Activated naive CD4-positive, alpha-beta T cell treated with anti-CD3 and anti-CD28 coated beads, Interleukin-2, amount 10 ng/mL, durations not matched to agents 7 days and 5 days (primary cell): ENCODE data around the gene MTCL3.

Experiments
- CTCF ChIA-PET: fragments of 350-600 bp; sonication (Branson Sonifier 250); formaldehyde crosslinking; loops from one replicate; lab custom pipeline; 2021; ENCODE audit warnings: antibody characterized with exemption; lab: Charles Lee
- DNase-seq: peaks from one replicate; pipeline ENCODE4 v3.0.0-alpha.2; 2020
- H3K27ac Mint-ChIP-seq: one replicate; pipeline ENCODE4 v1.8.0; 2021; ENCODE audit warnings: mild to moderate bottlenecking, moderate library complexity, mixed read lengths
- H3K27me3 Mint-ChIP-seq: one replicate; pipeline ENCODE4 v1.8.0; 2021; ENCODE audit warnings: mild to moderate bottlenecking, mixed read lengths
- H3K36me3 Mint-ChIP-seq: one replicate; pipeline ENCODE4 v1.8.0; 2021; ENCODE audit warnings: mixed read lengths
- H3K4me1 Mint-ChIP-seq: one replicate; pipeline ENCODE4 v1.8.0; 2021; ENCODE audit warnings: mixed read lengths
- H3K4me3 Mint-ChIP-seq: one replicate; pipeline ENCODE4 v1.8.0; 2021; ENCODE audit warnings: mild to moderate bottlenecking, moderate library complexity, mixed read lengths
- H3K9me3 Mint-ChIP-seq: one replicate; pipeline ENCODE4 v1.8.0; 2021; ENCODE audit warnings: mixed read lengths

The MTCL3 gene

GRCh38 chr6:127522714-127523113 lies 3.6 kb upstream of the MTCL3 start:
- CTCF ChIA-PET = no interaction called here
- H3K36me3 Mint-ChIP-seq = peaks cover 3% of the 10 kb centered on the region
- DNase-seq = no peak
- H3K27ac Mint-ChIP-seq = no peak overlapping the region
- peaks cover 18% of the 10 kb centered on the region for H3K4me1 Mint-ChIP-seq
- H3K9me3 Mint-ChIP-seq = no peaks in the 10 kb centered on the region
- H3K27me3 Mint-ChIP-seq = peaks cover 33% of the 10 kb centered on the region
- no peak overlapping the region for H3K4me3 Mint-ChIP-seq

- peak; percentile 43 for DNase-seq
- CTCF ChIA-PET = interaction anchor here (1.3 to 6.7 kb wide), 3 partner anchors 20 to 50 kb away, joined by 3 to 60 read pairs (median 5); no protein-coding TSS in a partner anchor
- H3K36me3 Mint-ChIP-seq = peaks cover 3% of the 10 kb centered on the region
- H3K27ac Mint-ChIP-seq = no peak overlapping the region
- peaks cover 34% of the 10 kb centered on the region for H3K4me1 Mint-ChIP-seq
- no peak overlapping the region for H3K4me3 Mint-ChIP-seq
- H3K9me3 Mint-ChIP-seq = no peaks in the 10 kb centered on the region
- peaks cover 48% of the 10 kb centered on the region for H3K27me3 Mint-ChIP-seq
These were observed 931 bp upstream of the MTCL3 start for GRCh38 chr6:127520066-127520465.

GRCh38 chr6:127519469-127519785 lies 292 bp upstream of the MTCL3 start:
- no peak overlapping the region for H3K27ac Mint-ChIP-seq

GRCh38 chr6:127518191-127518709 lies 885 bp downstream of the MTCL3 start:
- DNase-seq = no peak
- H3K4me3 Mint-ChIP-seq = peak overlapping the region; percentile 63
- no peaks in the 10 kb centered on the region for H3K9me3 Mint-ChIP-seq
- peaks cover 3% of the 10 kb centered on the region for H3K36me3 Mint-ChIP-seq
- CTCF ChIA-PET = interaction anchor here (0.7 to 6.7 kb wide), 7 partner anchors 9 to 98 kb away, joined by 3 to 60 read pairs (median 5); no protein-coding TSS in a partner anchor
- H3K27me3 Mint-ChIP-seq = peaks cover 58% of the 10 kb centered on the region
- H3K4me1 Mint-ChIP-seq = peaks cover 47% of the 10 kb centered on the region
- H3K27ac Mint-ChIP-seq = no peak overlapping the region

More at GRCh38 chr6:127519469-127519785, 292 bp upstream of the MTCL3 start:
- Mint-ChIP-seq H3K4me1 (peaks cover 40% of the 10 kb centered on the region), H3K4me3 (peak overlapping the region; percentile 63), H3K9me3 (no peaks in the 10 kb centered on the region), H3K36me3 (peaks cover 3% of the 10 kb centered on the region), H3K27me3 (peaks cover 51% of the 10 kb centered on the region)
- DNase-seq = no peak
- CTCF ChIA-PET = interaction anchor here (1.3 to 6.7 kb wide), 5 partner anchors 20 to 99 kb away, joined by 3 to 60 read pairs (median 5); no protein-coding TSS in a partner anchor

- DNase-seq = no peak
- CTCF ChIA-PET = interaction anchor here (1.0 to 6.7 kb wide), 10 partner anchors 18 to 330 kb away, joined by 3 to 60 read pairs (median 27); partner anchors contain the start of gene RNF146
- Mint-ChIP-seq H3K9me3 (no peaks in the 10 kb centered on the region), H3K36me3 (peaks cover 3% of the 10 kb centered on the region), H3K27me3 (peaks cover 58% of the 10 kb centered on the region), H3K4me1 (peaks cover 47% of the 10 kb centered on the region), H3K27ac (no peak overlapping the region), H3K4me3 (no peak overlapping the region)
These were observed 1.4 kb downstream of the MTCL3 start for GRCh38 chr6:127517693-127518092.

GRCh38 chr6:127516662-127517273 lies 2.4 kb downstream of the MTCL3 start:
- peak overlapping the region; percentile 72 for H3K27ac Mint-ChIP-seq
- peaks cover 6% of the 10 kb centered on the region for H3K36me3 Mint-ChIP-seq
- H3K27me3 Mint-ChIP-seq = peaks cover 54% of the 10 kb centered on the region
- H3K4me3 Mint-ChIP-seq = peak overlapping the region; percentile 80
- peak; percentile 60 for DNase-seq
- H3K9me3 Mint-ChIP-seq = no peaks in the 10 kb centered on the region
- peaks cover 47% of the 10 kb centered on the region for H3K4me1 Mint-ChIP-seq
- CTCF ChIA-PET = interaction anchor here (0.6 to 6.7 kb wide), 29 partner anchors 11 to 329 kb away, joined by 3 to 60 read pairs (median 5); partner anchors contain the start of gene RNF146

- Mint-ChIP-seq H3K27me3 (peaks cover 54% of the 10 kb centered on the region), H3K4me1 (peaks cover 47% of the 10 kb centered on the region), H3K9me3 (no peaks in the 10 kb centered on the region), H3K27ac (peak overlapping the region; percentile 72), H3K36me3 (peaks cover 6% of the 10 kb centered on the region), H3K4me3 (peak overlapping the region; percentile 80)
- CTCF ChIA-PET = interaction anchor here (0.6 to 6.7 kb wide), 32 partner anchors 10 to 306 kb away, joined by 3 to 60 read pairs (median 4); partner anchors contain the start of gene RNF146
- peak; percentile 81 for DNase-seq
These were observed 3.1 kb downstream of the MTCL3 start for GRCh38 chr6:127515794-127516661.

GRCh38 chr6:127515234-127515793 lies 3.8 kb downstream of the MTCL3 start:
- Mint-ChIP-seq H3K4me3 (peak overlapping the region; percentile 80), H3K27ac (peak overlapping the region; percentile 81), H3K4me1 (peaks cover 47% of the 10 kb centered on the region), H3K27me3 (peaks cover 54% of the 10 kb centered on the region), H3K36me3 (peaks cover 6% of the 10 kb centered on the region), H3K9me3 (no peaks in the 10 kb centered on the region)
- no peak for DNase-seq
- CTCF ChIA-PET = interaction anchor here (0.9 to 6.7 kb wide), 15 partner anchors 10 to 249 kb away, joined by 3 to 60 read pairs (median 9); partner anchors contain the start of gene RNF146

GRCh38 chr6:127514773-127515227 lies 4.3 kb downstream of the MTCL3 start:
- peaks cover 54% of the 10 kb centered on the region for H3K27me3 Mint-ChIP-seq
- peaks cover 6% of the 10 kb centered on the region for H3K36me3 Mint-ChIP-seq
- peaks cover 47% of the 10 kb centered on the region for H3K4me1 Mint-ChIP-seq
- peak; percentile 73 for DNase-seq
- H3K9me3 Mint-ChIP-seq = no peaks in the 10 kb centered on the region
- CTCF ChIA-PET = interaction anchor here (0.8 to 6.7 kb wide), 11 partner anchors 8 to 211 kb away, joined by 3 to 60 read pairs (median 8); no protein-coding TSS in a partner anchor
- peak overlapping the region; percentile 80 for H3K4me3 Mint-ChIP-seq
- H3K27ac Mint-ChIP-seq = peak overlapping the region; percentile 81

GRCh38 chr6:127514179-127514772 lies 4.9 kb downstream of the MTCL3 start:
- Mint-ChIP-seq H3K36me3 (peaks cover 4% of the 10 kb centered on the region), H3K27ac (no peak overlapping the region), H3K27me3 (peaks cover 50% of the 10 kb centered on the region), H3K4me3 (peak overlapping the region; percentile 80), H3K9me3 (no peaks in the 10 kb centered on the region), H3K4me1 (peaks cover 44% of the 10 kb centered on the region)
- no peak for DNase-seq
- CTCF ChIA-PET = interaction anchor here (0.8 to 6.7 kb wide), 8 partner anchors 8 to 211 kb away, joined by 3 to 60 read pairs (median 27); no protein-coding TSS in a partner anchor

GRCh38 chr6:127513425-127513824 lies 5.7 kb downstream of the MTCL3 start:
- Mint-ChIP-seq H3K4me3 (no peak overlapping the region), H3K4me1 (peaks cover 36% of the 10 kb centered on the region), H3K36me3 (peaks cover 4% of the 10 kb centered on the region), H3K27ac (no peak overlapping the region), H3K9me3 (no peaks in the 10 kb centered on the region), H3K27me3 (peaks cover 41% of the 10 kb centered on the region)
- DNase-seq = no peak
- CTCF ChIA-PET = interaction anchor here (4.8 to 6.0 kb wide), 2 partner anchors 14 to 47 kb away, joined by 31 to 38 read pairs; no protein-coding TSS in a partner anchor

GRCh38 chr6:127510876-127511275 lies 8.3 kb downstream of the MTCL3 start:
- H3K27ac Mint-ChIP-seq = no peak overlapping the region
- H3K27me3 Mint-ChIP-seq = peaks cover 24% of the 10 kb centered on the region
- peaks cover 17% of the 10 kb centered on the region for H3K4me1 Mint-ChIP-seq
- CTCF ChIA-PET = interaction anchor here (1.5 to 1.6 kb wide), 2 partner anchors 17 to 21 kb away, joined by 3 to 4 read pairs; no protein-coding TSS in a partner anchor
- no peaks in the 10 kb centered on the region for H3K9me3 Mint-ChIP-seq
- peaks cover 4% of the 10 kb centered on the region for H3K36me3 Mint-ChIP-seq
- no peak for DNase-seq
- no peak overlapping the region for H3K4me3 Mint-ChIP-seq

GRCh38 chr6:127506894-127507293 lies 12.2 kb downstream of the MTCL3 start:
- no peaks in the 10 kb centered on the region for H3K27me3 Mint-ChIP-seq
- DNase-seq = no peak
- H3K4me3 Mint-ChIP-seq = no peak overlapping the region
- no peaks in the 10 kb centered on the region for H3K4me1 Mint-ChIP-seq
- H3K27ac Mint-ChIP-seq = no peak overlapping the region
- CTCF ChIA-PET = interaction anchor here (0.6 to 1.1 kb wide), 2 partner anchors 7 to 42 kb away, joined by 3 read pairs; no protein-coding TSS in a partner anchor
- H3K9me3 Mint-ChIP-seq = no peaks in the 10 kb centered on the region
- peaks cover 2% of the 10 kb centered on the region for H3K36me3 Mint-ChIP-seq
